Esophagus muscularis mucosa (tissue), 2 donors: Measurements from ENCODE around the gene CDC42BPA.

Experiments used
- EP300 ChIP-seq: sonication (generic); formaldehyde crosslinking; IDR thresholded peaks from one replicate; pipeline ENCODE4 v1.6.1; 2017; ENCODE audit warnings: antibody characterized with exemption
- POLR2A ChIP-seq: fragments of 450-650 bp; IDR thresholded peaks from one replicate; pipeline ENCODE4 v1.6.1; 2017; ENCODE audit warnings: antibody characterized with exemption, moderate library complexity, mild to moderate bottlenecking, low read depth

GRCh38 chr1:226940029-226940805 is 378.1 kb downstream of the CDC42BPA start, which contains the start of gene COQ8A:
- TF ChIP-seq EP300 = no peak
- peak; percentile 68 for TF ChIP-seq POLR2A
